ENCODE data around the gene AURKB.
"Not testable (repeated sequence)": the region's sequence is repeated elsewhere in the genome, so short reads cannot be mapped to it uniquely, and the experiment has no call there.

AURKB gene

DNA sequence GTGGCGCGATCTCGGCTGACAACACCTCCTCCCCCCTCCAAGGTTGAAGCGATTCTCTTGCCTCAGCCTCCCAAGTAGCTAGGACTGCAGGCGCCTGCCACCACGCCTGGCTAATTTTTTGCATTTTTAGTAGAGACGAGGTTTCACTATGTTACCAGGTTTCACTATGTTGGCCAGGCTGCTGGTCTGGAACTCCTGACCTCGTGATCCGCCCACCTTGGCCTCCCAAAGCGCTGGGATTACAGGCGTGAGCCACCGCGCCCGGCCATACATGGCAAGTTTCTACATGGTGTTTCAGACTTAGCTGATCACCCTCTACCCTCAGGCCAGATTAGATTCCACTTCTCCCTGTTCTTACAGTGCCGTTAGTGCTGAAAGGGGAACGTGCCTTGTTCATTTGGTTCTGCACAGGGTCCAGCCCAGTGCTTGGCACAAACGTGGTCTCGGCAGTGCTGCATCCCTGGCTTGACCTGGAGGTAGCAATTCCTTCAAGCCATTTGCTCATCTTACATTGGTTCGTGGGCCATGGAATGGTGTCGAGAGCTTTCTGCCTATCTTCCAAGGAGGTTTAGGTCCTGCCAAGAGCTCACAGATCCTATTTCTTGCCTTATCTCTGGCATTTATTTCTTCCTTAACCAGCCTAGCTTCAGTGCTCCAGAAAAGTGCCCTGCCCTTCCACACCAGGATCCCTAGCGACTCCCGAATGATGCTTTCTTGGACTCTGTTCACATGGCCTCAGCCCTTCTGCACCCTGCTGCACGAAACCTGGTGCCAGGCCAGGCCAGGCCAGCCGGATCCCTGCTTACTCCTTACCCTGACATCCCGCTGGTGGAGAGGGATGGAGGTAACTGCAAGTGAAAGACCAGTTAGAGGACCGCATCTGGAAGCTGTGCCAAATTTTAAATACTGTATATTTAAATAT lies 14.8 kb upstream of the AURKB start:
- DNase-seq: no peak

DNA sequence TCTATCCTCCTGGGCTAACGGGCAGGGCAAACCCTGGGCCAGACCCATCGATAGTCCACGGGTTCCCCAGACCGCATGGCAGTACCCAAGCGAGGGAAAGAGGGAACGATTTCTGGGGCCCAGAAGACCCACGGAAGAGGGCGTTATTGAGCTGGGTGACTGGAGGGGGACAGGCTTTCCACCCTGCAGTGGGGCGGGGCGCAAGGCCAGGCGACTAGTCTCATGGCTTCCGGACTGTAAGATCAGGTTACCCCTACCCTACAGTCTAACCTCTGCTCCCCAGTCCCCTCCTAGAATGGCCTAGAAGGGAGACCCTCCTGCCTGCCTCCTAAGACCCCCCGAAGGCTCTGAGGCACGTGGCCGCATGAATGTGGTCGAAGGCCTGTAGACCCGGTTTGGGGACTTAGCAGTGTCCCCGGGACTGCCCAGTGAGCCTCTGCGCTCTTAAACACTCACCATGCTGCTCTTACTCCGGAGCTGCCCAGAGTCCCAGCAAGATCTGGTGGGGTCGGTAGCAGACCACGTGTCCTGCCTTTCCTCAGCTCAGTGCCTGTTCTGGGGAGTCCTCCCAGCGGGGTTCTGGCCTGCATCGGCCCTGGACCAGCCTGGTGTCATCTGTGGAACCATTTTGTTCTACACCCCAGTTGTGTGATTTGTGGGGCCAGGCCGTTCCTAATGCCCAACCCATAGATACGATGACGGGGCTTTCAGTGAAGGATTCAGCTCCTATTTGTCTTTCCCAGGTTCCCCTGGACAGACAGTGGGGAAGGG lies 13.2 kb upstream of the AURKB start:
- peak; percentile 61 for DNase-seq

DNA sequence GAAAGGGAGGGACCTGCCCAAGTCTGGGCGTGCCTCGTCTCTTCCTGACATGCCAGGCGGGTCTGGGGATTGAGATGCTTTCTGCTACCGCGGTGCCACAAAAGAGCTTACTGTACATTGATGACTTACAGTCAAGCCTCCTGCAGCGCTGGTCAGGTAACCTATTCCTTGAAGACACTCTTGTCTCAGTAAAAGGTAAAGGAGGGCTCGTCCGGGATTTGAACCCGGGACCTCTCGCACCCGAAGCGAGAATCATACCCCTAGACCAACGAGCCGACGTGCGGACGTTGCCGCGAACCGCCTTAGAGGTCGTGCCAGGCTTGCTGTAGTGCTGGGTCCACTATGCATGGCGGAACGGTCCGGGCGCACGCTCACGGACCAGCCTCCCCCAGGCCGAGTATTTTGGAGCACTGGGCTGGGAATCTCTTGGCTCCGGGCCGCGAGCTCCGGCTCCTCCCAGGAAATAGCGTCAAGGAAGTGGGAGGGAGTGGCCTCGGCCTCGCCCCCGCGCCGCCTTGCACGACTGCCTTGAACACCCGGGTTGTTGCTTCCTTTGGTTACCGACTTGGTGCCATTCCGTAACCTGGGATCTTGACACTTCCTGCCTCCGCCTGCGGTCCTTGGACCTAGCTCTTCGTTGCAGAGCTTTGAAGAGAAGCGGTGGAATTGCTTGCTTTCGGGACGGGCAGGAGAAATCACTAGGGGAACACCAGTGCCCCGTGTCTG lies 12.4 kb upstream of the AURKB start:
- DNase-seq: peak; percentile 86

DNA sequence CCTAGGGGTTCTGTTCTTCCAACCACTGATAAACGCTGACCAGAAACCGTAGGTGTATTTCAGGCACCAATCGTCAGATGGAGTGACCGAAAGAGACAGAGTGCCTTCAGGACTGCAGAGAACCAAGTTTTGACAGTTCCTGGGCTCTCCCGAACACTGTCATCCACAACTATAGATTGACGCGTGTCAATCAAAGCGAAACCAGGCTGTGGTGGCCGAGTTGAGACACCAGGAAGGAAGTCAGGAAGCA lies 11.9 kb upstream of the AURKB start:
- DNase-seq: no peak

DNA sequence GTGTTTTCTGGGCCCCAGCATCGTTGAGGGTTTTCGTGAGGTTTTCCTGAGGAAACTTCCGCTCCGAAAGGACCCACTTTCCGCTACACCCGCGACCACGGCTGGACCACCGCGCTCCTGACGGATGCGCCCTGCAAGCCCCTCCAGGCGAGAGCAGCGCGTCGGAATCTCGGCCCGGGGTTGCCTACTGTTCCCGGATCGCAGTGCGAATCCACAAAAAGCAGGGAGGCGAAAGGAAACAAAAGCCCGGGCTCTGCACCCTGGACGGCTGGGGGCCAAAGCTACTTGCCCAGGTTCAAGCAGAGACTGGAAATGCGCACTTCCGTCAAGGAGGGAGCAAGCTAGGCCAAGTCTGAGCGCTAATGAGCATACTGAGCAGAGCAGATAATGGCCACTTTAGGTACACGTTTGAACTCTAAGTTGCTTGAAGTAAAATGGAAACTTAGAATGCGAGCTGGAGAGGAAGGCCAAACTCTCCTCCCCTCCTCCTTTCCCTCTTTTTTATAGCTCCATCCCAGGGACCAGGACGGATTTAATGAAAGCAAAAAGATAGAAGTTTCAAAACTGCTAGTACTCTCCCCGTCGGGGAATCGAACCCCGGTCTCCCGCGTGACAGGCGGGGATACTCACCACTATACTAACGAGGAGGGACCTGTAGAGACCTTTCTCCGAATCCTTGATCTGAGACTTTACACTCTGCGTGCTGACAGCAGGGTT lies 11.4 kb upstream of the AURKB start:
- peak; percentile 88 for DNase-seq

DNA sequence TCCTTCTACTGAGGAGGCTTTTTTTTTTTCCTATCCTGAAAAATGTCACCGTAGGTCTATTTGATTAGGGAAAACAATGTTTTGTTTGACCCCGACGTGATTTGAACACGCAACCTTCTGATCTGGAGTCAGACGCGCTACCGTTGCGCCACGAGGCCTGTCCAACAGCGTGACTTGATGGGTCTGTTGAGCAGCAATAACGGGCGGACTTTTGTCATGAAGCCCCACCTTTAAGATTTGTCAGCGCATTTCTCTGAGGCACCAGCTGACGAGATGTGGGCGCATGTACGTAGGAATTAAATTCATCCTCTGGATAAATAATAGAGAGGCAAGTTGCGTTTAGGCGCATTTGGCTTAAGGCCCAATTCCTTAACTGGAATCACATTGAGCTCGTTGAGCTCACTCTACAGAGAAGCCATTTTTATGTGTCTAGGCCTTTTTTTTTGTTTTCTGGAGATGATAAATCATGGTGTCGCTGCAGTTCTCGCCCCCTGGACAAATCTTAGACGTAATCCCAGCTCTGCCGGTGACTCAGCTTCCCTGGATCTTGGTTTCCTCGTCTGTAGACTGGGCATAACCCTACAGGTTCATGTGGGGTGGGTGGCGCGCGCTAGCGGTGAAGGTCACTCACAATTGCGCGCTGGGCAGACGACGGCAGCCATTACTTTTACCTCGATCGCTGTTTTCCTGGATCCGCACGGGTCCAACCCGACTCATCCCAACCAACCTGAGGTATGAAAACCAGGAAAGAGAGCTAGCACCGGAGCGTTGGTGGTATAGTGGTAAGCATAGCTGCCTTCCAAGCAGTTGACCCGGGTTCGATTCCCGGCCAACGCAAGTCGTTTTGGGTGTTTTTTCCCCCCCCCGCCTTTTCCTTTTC lies 10.6 kb upstream of the AURKB start:
- DNase-seq: peak; percentile 88

DNA sequence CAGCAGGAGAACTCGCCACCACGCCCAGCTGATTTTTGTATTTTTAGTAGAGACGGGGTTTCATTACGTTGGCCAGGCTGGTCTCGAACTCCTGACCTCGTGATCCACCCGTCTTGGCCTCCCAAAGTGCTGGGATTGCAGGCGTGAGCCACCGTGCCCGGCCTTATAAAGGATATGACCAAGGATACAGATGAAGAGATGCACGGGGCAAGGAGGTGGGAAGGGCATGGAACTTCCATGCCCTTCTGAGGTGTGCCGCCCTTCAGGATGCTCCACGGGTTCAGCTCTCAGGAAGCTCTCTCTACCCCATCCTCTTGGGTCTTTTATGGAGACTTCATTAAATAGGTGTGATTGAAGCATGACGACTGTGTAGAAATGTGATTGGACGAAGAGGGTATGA lies 3.6 kb upstream of the AURKB start:
- not testable (repeated sequence) for DNase-seq

DNA sequence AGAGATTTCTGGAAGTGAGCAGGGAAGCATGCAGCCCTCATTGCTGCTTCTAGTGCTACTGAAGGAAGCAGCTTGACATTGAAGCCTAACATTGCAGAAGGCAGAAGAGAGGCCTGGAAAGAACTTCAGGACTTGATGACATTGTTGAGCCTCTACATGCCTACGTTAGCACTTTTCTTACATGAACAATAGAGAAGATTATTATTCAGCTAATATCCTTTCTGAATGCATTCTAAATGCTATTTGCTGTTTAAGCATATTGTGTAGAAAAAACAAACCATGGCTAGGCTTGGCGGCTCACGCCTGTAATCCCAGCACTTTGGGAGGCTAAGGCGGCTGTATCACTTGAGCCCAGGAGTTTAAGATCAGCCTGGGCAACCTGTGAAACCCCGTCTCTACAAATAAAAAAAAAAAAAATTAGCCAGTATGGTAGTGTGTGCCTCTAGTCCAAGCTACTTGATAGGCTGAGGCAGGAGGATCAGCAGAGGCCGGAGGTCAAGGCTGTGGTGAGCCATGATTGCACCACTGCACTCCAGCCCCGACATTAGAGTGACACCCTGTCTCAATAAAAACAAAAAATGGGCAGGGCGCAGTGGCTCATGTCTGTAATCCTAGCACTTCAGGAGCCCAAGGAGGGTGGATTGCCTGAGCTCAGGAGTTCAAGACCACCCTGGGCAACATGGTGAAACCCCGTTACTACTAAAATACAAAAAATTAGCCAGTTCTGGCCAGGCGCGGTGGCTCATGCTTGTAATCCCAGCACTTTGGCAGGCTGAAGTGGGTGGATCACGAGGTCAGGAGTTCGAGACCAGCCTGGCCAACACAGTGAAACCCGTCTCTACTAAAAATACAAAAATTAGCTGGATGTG lies 2.2 kb upstream of the AURKB start:
- no peak for DNase-seq

DNA sequence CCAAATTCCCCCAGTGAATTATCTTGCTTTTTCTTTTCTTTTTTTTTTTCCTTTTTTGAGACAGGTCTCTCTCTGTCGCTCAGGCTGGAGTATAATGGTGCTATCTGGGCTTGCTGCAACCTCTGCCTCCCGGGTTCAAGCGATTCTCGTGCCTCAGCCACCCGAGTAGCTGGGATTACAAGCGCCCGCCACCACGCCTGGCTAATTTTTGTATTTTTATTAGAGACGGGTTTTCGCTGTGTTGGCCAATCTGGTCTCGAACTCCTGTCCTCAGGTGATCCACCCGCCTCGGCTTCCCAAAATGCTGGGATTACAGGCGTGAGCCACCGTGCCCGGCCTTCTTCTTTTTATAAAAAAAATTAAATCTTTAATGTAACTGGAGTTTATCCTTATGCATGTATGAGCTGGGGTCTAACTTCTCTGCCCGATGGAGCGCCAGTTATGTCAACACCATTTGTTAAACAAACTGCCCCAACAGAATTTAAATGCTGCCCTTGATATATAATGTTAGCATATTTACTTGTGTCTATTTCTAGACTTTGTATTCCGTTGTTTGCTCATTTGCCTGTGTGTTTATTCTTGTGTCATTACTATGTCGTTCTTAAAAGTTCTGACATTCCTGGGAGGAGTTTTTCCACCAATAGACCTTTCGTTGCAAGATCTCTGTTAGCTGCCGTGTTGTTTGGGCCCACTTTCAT lies 535 bp upstream of the AURKB start:
- peak; percentile 19 for DNase-seq

DNA sequence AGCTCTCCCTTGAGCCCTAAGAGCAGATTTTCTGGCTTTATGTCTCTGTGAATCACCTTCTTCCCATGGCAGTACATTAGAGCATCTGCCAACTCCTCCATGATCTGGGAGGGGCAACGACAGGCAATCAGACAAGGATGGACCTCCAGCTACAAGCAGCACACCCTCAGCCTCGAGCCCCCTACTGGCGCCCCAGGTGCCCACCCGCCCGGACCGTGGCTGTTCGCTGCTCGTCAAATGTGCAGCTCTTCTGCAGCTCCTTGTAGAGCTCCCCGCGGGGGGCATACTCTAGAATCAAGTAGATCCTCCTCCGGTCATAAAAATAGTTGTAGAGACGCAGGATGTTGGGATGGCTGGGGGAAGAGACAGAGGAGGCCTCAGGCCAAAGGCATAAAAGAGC lies 3.8 kb downstream of the AURKB start:
- no peak for DNase-seq

DNA sequence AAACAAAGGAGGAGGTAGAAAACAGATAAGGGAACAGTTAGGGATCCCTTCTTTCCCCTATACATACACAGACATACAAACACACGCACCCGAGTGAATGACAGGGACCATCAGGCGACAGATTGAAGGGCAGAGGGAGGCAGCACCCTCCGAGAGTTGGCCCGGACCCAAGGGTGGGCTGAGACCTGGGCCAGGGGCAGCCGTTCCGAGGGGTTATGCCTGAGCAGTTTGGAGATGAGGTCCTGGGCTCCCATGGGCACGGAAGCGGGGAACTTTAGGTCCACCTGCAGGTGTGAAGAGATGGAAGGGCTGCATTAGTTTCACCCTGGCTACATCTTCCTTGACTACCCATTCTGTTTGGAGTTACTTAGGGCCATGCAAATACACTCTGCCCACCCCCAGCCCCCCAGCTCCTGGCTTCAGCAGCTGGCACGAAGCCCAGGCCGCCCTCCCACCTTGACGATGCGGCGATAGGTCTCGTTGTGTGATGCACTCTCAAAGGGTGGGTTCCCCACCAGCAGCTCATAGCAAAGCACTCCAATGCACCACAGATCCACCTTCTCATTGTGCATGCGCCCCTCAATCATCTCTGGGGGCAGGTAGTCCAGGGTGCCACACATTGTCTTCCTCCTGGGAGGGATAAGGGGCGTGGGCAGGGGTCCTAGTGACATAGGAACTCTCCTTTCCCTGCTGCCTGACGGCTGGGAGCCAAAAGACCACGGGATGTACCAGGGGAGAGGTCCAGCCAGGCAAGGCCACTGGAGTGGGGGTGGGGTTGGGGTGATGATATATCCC lies 5.4 kb downstream of the AURKB start:
- no peak for DNase-seq

DNA sequence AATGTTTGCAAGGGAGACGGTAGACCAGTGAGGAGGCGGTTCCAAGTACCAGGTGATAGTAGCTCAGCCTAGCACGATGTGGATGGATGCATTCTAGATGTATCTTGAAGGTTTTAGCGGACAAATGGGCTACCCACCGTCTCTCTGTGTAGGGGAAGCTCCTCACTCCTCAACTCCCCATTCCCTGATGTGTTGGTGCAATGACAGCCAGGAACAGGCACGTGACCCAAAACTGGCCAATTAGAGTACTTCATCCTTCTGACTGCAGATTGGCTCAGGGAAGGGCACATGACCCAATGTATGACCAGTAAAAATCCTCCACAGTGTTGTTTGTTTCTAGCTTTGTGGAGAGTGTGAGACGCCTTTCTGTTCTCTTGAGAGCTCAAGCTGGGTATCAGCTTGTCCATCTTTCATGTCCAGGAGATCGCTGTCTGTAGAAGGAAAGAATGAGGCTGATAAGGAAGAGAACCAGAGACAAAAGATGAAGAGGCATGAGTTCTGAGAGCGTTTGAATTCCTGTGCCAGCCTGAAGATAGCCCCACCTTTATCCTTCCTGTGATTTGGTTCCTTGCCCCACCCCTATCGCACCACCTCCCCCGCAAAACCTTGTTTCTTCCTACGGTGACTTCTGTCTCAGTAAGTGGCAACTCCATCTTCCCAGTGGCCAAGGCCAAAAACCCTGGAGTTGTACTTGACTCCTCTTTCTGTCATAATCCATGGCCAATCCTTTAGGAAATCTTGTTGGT lies 18.1 kb downstream of the AURKB start:
- peak; percentile 30 for DNase-seq

DNA sequence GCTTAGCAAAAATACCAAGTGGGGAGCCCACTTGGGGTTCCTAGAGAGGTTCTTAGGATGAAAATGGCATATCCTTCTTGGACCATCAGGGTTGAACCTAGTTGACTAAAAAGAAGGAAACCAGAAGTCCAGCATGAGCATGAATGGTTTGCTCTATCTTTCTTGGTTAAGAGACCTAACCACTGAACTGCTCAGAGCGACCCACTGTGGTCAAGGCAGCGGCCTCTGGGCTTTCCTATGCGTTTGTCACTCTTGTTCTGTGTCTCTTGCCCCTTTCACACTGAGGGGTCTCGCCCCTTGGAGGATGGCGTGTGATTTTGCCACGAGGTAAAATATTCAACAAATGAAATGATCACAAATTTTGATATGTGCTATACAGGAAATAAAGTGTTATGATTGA lies 19.9 kb downstream of the AURKB start:
- no peak for DNase-seq

DNA sequence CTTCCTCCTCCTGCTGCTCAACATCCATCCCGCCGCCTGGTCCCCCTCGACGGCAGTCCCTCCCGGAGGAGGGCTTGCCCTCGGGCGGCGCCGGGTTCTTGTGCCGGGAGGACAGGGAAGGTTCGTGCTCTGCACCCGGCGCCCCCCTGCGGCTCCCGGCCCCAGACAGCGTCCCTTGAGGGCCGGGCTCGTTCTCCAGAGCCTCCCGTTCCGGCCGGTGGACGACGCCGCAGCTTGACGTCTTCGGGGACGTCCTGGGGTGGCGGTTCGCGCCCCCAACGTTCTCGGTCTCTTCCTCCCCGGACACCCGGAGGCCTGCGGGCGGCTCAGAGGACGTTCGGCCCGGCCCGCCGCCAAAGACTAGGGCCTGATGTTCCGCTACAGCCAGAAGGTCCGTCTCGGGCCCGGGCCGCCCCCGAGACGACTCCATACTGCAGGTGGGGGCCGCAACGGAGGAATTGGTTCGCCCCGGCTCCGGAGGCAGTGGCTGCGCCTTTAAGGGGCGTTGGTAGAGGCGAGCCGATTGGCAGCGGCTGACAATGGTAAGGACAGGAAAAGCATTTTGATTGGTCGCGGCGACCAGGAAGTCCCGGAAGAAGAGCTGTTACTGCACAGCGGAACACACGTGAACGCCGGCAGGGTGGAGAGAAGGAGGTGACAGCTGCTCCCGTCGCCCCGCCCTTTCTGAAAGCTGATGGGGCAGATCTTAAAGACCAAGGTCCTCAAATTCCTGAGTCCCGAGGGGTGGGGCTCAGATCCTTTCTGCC lies 20.5 kb downstream of the AURKB start, which contains the start of gene BORCS6:
Gene BORCS6 (minus strand): TSS at position 470 of the 767 bp plus-strand sequence. CDS start 40 bp downstream, at position 430.
- DNase-seq: peak; percentile 92

DNA sequence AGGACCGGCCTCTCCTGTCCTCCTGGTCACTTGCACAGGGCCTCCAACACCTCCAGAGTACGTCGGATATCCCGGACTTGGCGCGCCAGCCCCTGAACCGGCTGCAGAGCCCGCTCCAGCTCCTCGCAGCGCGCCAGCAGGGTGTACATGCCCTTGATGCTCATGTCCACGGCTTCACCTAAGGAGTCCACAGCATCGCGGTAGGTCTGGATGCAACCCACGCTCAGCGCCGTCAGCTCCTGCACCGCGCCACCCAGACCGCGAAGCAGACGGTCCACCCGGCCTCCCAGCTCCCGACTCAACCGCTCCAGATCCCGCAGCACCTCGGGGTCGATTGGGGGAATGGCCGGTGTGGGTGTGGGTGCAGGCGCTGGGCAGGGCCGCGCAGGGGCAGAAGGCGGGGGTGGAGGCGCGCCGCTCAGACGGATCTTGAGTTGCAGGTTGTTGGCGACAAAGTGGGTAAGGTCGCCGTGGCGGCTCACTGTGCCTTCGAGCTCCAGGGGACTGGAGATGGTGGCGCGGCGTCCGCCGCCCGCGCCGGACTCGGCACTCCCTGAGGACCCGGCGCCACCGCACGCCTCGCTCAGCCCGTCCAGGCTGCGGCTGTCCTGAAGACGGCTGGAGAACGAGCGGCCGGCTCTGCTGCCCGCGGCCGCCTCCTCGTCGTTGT lies 21.2 kb downstream of the AURKB start:
- DNase-seq: peak; percentile 26

DNA sequence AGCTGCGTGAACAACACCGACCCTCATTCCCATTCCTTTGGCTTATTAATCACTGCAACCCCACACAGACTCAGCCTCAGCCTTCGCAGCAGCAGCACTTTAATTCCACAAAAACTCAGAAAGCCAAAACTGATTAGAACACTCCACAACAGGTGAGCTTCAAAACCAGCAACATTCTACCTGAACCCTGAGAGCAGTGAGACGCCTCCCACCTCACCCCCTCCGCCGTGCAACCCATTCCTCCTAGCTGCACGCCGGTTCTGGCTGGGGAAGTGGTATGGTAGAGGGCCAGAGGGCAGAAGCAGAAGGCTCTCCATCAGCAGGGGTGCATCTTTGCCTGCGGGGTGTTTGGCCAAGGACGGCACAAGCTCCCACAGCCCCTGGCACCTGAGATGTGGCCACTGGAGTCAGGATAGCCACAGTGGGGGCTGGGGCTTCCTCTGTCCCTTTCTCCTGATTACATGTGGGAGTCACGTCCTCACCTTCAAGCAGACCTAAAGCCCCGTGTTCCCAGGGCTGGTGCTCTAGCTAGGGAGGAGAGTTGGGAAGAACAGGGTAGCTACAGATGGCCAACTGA lies 22.0 kb downstream of the AURKB start:
- DNase-seq: no peak

Measured in stimulated activated CD4-positive, alpha-beta T cell treated with anti-CD3 and anti-CD28 coated beads, Interleukin-4, amount 100 ng/mL, for 1 hour (primary cell).